Measurements from ENCODE around the gene CARD9. TPM values are rescaled to one million over a fixed set of nuclear protein-coding genes. Genes with fewer than 3 reads are reported as not detected.

CARD9 gene
- total RNA-seq, 4 donors from 2014 or later: 2.4 to 4.2 (median 3.2) TPM

GRCh38 chr9:136331030-136331429 lies 42.4 kb downstream of the CARD9 start:
- intact Hi-C loops (cut with DNase I; ENCODE audit: low total_unique reads): no loop called here
- TF ChIP-seq POLR2A (IDR thresholded peaks at IDR 0.05) (no peak), CTCF (IDR thresholded peaks at IDR 0.05) (no peak)
- H3K4me3 ChIP-seq (ENCODE audit: low read depth, poor library complexity, severe bottlenecking): no peak overlapping the region
- no peak for DNase-seq (ENCODE audit: low spot score in 2 of 2)
- 85 to 86% methylated on average over 13 to 14 of the region's 15 CpGs for WGBS, 2 donors

- no peak for DNase-seq (ENCODE audit: low spot score in 2 of 2)
- 81 to 94% methylated on average over 12 to 13 of the region's 14 CpGs for WGBS, 2 donors
- TF ChIP-seq POLR2A (IDR thresholded peaks at IDR 0.05) (no peak), CTCF (IDR thresholded peaks at IDR 0.05) (no peak)
- no peak overlapping the region for H3K4me3 ChIP-seq (ENCODE audit: low read depth, poor library complexity, severe bottlenecking)
- intact Hi-C loops (cut with DNase I; ENCODE audit: low total_unique reads): no loop called here
These were observed 43.0 kb downstream of the CARD9 start for GRCh38 chr9:136330406-136330990.

- WGBS, 2 donors: 87 to 92% methylated on average over 20 to 23 of the region's 23 CpGs
- TF ChIP-seq CTCF (IDR thresholded peaks at IDR 0.05): no peak
- DNase-seq (ENCODE audit: low spot score in 2 of 2): no peak
- intact Hi-C loops (cut with DNase I; ENCODE audit: low total_unique reads): no loop called here
- no peak overlapping the region for H3K4me3 ChIP-seq (ENCODE audit: low read depth, poor library complexity, severe bottlenecking)
These were observed 43.6 kb downstream of the CARD9 start for GRCh38 chr9:136329636-136330405.

- intact Hi-C loops (cut with DNase I; ENCODE audit: low total_unique reads): no loop called here
- WGBS, 2 donors: 63 to 85% methylated on average over 9 to 12 of the region's 19 CpGs
- TF ChIP-seq POLR2A (IDR thresholded peaks at IDR 0.05) (no peak), CTCF (IDR thresholded peaks at IDR 0.05) (no peak)
- DNase-seq (ENCODE audit: low spot score in 2 of 2): no peak
- no peak overlapping the region for H3K4me3 ChIP-seq (ENCODE audit: low read depth, poor library complexity, severe bottlenecking)
These were observed 44.2 kb downstream of the CARD9 start for GRCh38 chr9:136329211-136329627.

- H3K4me3 ChIP-seq (ENCODE audit: low read depth, poor library complexity, severe bottlenecking): no peak overlapping the region
- no peak for DNase-seq (ENCODE audit: low spot score in 2 of 2)
- TF ChIP-seq POLR2A (IDR thresholded peaks at IDR 0.05) (no peak), CTCF (IDR thresholded peaks at IDR 0.05) (no peak)
- intact Hi-C loops (cut with DNase I; ENCODE audit: low total_unique reads): no loop called here
- 25 to 46% methylated on average over 14 to 15 of the region's 15 CpGs for WGBS, 2 donors
These were observed 44.8 kb downstream of the CARD9 start for GRCh38 chr9:136328622-136329041.
